K562 (cell line): ENCODE data around the gene ZCCHC24. TPM values are rescaled to one million over a fixed set of nuclear protein-coding genes. Genes with fewer than 3 reads are reported as not detected.

Source experiments
- CREM ChIP-seq: IDR thresholded peaks from 2 replicates; pipeline ENCODE4 v1.6.1; 2014; ENCODE audit warnings: antibody characterized with exemption, low read depth
- FOXA1 ChIP-seq: fragments of 450-650 bp; IDR thresholded peaks from 2 replicates; pipeline ENCODE4 v1.6.1; 2016; ENCODE audit warnings: mild to moderate bottlenecking, borderline replicate concordance
- GTF2E2 ChIP-seq: fragments of 200-800 bp; sonication (Bioruptor generic); IDR thresholded peaks from 2 replicates; pipeline ENCODE4 v1.6.1; 2016; ENCODE audit warnings: missing genetic modification characterization, missing compliant biosample characterization
- KHSRP ChIP-seq: fragments of 450-650 bp; IDR thresholded peaks from 2 replicates; pipeline ENCODE4 v1.6.1; 2017
- KLF1 ChIP-seq: fragments of 450-650 bp; IDR thresholded peaks from 2 replicates; pipeline ENCODE4 v1.6.1; 2016; ENCODE audit warnings: missing genetic modification characterization, missing compliant biosample characterization
- MTA1 ChIP-seq: fragments of 450-650 bp; IDR thresholded peaks from 2 replicates; pipeline ENCODE4 v1.6.1; 2017; ENCODE audit warnings: borderline replicate concordance
- POLR3G ChIP-seq: IDR thresholded peaks from 2 replicates; pipeline ENCODE4 v1.6.1; 2011; ENCODE audit not compliant: insufficient read length, insufficient replicate concordance; ENCODE audit errors: extremely low read depth
- PTTG1 ChIP-seq: fragments of 450-650 bp; IDR thresholded peaks from 2 replicates; pipeline ENCODE4 v1.6.1; 2016; ENCODE audit warnings: low read depth, mild to moderate bottlenecking, missing genetic modification characterization, missing compliant biosample characterization
- SP1 ChIP-seq: sonication (generic); formaldehyde crosslinking; IDR thresholded peaks from 2 replicates; pipeline ENCODE4 v1.8.1; 2022; ENCODE audit warnings: mild to moderate bottlenecking, missing genetic modification reagents
- SRSF1 ChIP-seq: fragments of 200-400 bp; formaldehyde crosslinking; IDR thresholded peaks from 2 replicates; pipeline ENCODE4 v1.6.1; 2017; ENCODE audit warnings: mild to moderate bottlenecking, low read depth, low read length, moderate library complexity
- TCF7L2 ChIP-seq: fragments of 150-350 bp; IDR thresholded peaks from 2 replicates; pipeline ENCODE4 v1.6.1; 2016; ENCODE audit warnings: low read depth, mild to moderate bottlenecking, low read length, moderate library complexity
- ZNF212 ChIP-seq: fragments of 450-650 bp; formaldehyde crosslinking; IDR thresholded peaks from 2 replicates; pipeline ENCODE4 v1.4.0; 2020; ENCODE audit warnings: mild to moderate bottlenecking
- ZNF239 ChIP-seq: fragments of 250-450 bp; sonication (Bioruptor Pico); IDR thresholded peaks from 2 replicates; pipeline ENCODE4 v1.4.0; 2020; ENCODE audit warnings: mild to moderate bottlenecking
- polyA plus RNA-seq, 8 experiments: library from polyadenylated mRNA; depleted of rRNA in 4 of 8; stranded (reverse) in 5 of 8; unstranded in 3 of 8; fragments of >200 nt; fragmentation: Nextera tagmentation in 2 of 8; fragmentation: Illumina TruSeq in 1 of 8; extraction: Ambion mirVana in 2 of 8; extraction: Trizol in 1 of 8; gene quantifications; 2 replicates each; pipeline versions ENCODE4 v1.2.1 to v1.2.3, GENCODE V29; 2011 to 2014; ENCODE audit warnings: inconsistent platforms in 1 of 8, missing spikeins in 1 of 8
- total RNA-seq, 7 experiments: library from RNA; depleted of rRNA in 6 of 7; stranded (reverse); fragments of >200 nt in 6 of 7; fragmentation: Illumina TruSeq in 2 of 7; extraction: Trizol in 2 of 7; gene quantifications; 2 replicates each; pipeline versions ENCODE4 v1.2.1 to v1.2.3, GENCODE V29; 2011 to 2021; ENCODE audit warnings: low replicate concordance in 1 of 7
- TF ChIP-seq, protein P1 (sequence below): fragments of 200-600 bp; sonication (generic); IDR thresholded peaks from one replicate; pipeline ENCODE4 v1.6.1; 2012; ENCODE audit warnings: mild to moderate bottlenecking, low read depth, low read length, inconsistent platforms
- TF ChIP-seq, protein P2 (sequence below), 2 experiments: IDR thresholded peaks; 2 replicates each; pipeline ENCODE4 v1.6.1; 2011; ENCODE audit warnings: borderline replicate concordance in 1 of 2, control low read depth in 1 of 2, low read depth in 1 of 2, low read length in 1 of 2, mild to moderate bottlenecking in 1 of 2, mixed read lengths in 1 of 2, moderate library complexity in 1 of 2; ENCODE audit not compliant: insufficient read depth in 1 of 2, insufficient read length in 1 of 2, poor library complexity in 1 of 2, severe bottlenecking in 1 of 2; ENCODE audit errors: extremely low read depth in 1 of 2

ZCCHC24 gene
- total and polyA plus RNA-seq, 9 of the 15 experiments (the other 6 are each of a cell fraction or from before 2014, with no cell fraction given), result 0.84 to 11.0 (median 4.6) TPM

DNA sequence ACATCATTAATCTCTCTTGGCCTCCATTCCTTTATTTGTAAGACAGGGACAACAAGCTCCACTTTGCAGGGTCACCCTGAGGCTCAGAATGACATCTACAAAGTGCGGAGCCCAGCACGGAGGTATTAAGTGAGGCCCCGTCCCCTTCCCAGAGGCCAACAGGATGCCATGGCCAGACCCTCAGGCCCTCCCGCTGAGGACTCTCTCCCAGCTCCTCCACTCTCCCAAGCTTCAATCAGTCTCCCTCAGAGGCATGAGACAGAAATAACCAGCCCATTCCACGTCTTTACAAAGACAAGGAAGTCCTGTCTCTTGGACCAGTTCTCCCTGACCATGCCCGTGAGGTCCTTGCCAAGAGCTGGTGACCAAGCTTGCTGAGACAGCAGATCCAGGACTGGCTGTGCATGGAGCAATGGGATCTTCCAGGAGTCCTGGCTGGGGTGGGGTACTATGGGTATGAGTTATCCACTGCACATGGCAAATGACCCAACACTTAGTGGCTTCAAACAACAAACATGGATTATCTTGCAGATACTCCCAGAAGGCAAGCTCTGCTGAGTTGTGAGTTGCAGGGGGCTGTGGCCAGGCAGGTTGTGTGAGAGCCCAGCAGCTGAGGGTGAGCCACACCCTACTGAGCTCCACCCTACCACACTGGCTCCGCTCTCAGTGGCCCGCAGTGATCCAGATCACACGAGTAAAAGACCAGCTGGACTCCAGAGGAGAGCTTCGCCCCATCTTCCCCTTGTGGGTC is 102.4 kb downstream of the ZCCHC24 start (continued):
- TF ChIP-seq, protein P1, sequence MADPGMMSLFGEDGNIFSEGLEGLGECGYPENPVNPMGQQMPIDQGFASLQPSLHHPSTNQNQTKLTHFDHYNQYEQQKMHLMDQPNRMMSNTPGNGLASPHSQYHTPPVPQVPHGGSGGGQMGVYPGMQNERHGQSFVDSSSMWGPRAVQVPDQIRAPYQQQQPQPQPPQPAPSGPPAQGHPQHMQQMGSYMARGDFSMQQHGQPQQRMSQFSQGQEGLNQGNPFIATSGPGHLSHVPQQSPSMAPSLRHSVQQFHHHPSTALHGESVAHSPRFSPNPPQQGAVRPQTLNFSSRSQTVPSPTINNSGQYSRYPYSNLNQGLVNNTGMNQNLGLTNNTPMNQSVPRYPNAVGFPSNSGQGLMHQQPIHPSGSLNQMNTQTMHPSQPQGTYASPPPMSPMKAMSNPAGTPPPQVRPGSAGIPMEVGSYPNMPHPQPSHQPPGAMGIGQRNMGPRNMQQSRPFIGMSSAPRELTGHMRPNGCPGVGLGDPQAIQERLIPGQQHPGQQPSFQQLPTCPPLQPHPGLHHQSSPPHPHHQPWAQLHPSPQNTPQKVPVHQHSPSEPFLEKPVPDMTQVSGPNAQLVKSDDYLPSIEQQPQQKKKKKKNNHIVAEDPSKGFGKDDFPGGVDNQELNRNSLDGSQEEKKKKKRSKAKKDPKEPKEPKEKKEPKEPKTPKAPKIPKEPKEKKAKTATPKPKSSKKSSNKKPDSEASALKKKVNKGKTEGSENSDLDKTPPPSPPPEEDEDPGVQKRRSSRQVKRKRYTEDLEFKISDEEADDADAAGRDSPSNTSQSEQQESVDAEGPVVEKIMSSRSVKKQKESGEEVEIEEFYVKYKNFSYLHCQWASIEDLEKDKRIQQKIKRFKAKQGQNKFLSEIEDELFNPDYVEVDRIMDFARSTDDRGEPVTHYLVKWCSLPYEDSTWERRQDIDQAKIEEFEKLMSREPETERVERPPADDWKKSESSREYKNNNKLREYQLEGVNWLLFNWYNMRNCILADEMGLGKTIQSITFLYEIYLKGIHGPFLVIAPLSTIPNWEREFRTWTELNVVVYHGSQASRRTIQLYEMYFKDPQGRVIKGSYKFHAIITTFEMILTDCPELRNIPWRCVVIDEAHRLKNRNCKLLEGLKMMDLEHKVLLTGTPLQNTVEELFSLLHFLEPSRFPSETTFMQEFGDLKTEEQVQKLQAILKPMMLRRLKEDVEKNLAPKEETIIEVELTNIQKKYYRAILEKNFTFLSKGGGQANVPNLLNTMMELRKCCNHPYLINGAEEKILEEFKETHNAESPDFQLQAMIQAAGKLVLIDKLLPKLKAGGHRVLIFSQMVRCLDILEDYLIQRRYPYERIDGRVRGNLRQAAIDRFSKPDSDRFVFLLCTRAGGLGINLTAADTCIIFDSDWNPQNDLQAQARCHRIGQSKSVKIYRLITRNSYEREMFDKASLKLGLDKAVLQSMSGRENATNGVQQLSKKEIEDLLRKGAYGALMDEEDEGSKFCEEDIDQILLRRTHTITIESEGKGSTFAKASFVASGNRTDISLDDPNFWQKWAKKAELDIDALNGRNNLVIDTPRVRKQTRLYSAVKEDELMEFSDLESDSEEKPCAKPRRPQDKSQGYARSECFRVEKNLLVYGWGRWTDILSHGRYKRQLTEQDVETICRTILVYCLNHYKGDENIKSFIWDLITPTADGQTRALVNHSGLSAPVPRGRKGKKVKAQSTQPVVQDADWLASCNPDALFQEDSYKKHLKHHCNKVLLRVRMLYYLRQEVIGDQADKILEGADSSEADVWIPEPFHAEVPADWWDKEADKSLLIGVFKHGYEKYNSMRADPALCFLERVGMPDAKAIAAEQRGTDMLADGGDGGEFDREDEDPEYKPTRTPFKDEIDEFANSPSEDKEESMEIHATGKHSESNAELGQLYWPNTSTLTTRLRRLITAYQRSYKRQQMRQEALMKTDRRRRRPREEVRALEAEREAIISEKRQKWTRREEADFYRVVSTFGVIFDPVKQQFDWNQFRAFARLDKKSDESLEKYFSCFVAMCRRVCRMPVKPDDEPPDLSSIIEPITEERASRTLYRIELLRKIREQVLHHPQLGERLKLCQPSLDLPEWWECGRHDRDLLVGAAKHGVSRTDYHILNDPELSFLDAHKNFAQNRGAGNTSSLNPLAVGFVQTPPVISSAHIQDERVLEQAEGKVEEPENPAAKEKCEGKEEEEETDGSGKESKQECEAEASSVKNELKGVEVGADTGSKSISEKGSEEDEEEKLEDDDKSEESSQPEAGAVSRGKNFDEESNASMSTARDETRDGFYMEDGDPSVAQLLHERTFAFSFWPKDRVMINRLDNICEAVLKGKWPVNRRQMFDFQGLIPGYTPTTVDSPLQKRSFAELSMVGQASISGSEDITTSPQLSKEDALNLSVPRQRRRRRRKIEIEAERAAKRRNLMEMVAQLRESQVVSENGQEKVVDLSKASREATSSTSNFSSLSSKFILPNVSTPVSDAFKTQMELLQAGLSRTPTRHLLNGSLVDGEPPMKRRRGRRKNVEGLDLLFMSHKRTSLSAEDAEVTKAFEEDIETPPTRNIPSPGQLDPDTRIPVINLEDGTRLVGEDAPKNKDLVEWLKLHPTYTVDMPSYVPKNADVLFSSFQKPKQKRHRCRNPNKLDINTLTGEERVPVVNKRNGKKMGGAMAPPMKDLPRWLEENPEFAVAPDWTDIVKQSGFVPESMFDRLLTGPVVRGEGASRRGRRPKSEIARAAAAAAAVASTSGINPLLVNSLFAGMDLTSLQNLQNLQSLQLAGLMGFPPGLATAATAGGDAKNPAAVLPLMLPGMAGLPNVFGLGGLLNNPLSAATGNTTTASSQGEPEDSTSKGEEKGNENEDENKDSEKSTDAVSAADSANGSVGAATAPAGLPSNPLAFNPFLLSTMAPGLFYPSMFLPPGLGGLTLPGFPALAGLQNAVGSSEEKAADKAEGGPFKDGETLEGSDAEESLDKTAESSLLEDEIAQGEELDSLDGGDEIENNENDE, result no peak
- TF ChIP-seq KHSRP, result no peak
- no peak for TF ChIP-seq GTF2E2 (tag)
- no peak for TF ChIP-seq PTTG1
- no peak for TF ChIP-seq ZNF239 (CRISPR knock-in tag)
- no peak for TF ChIP-seq SRSF1
- TF ChIP-seq, protein P2, sequence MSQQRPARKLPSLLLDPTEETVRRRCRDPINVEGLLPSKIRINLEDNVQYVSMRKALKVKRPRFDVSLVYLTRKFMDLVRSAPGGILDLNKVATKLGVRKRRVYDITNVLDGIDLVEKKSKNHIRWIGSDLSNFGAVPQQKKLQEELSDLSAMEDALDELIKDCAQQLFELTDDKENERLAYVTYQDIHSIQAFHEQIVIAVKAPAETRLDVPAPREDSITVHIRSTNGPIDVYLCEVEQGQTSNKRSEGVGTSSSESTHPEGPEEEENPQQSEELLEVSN (IDR thresholded peaks at IDR 0.05; ENCODE audit: borderline replicate concordance in 1 of 2, extremely low read depth in 1 of 2, insufficient read depth in 1 of 2, insufficient read length in 1 of 2, low read depth in 1 of 2, low read length in 1 of 2, poor library complexity in 1 of 2, severe bottlenecking in 1 of 2), result no peak
- TF ChIP-seq KLF1 (tag), result 0 out of 2 replicates have a peak, but pooled peaks have one; percentile 45
- no peak for TF ChIP-seq POLR3G
- TF ChIP-seq FOXA1, result no peak
- TF ChIP-seq TCF7L2, result no peak
- no peak for TF ChIP-seq SP1
- TF ChIP-seq ZNF212, result no peak
- no peak for TF ChIP-seq MTA1
- TF ChIP-seq CREM, result no peak
